COR-L47 (cell line): Measurements from ENCODE around the gene TSSC4.
A peak's percentile ranks its signal among the peaks of the same experiment; 100 is the strongest.

Experiments
- DNase-seq: peaks from one replicate; lab custom pipeline; 2025; lab: John Stamatoyannopoulos, UW

Gene TSSC4

DNA sequence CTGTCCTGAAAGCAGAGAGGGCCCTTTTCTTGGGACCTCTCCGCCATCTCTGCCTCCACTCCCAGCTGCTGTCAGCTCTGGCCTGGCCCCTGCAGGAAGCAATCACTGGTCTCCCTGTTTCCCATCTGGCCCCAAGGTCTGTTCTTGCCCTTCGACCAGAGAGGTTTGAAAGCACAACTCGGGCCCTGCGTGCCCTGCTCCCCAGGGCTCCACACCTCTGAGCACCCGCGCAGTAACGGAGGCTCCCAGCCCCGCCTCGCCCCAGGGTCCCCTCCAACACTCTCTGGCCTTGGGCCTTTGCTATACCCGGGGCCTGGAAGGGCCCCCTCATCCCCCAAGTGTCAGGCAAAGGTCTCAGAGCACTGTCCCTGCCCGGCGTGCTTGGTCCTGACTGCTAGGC is 31.2 kb upstream of the TSSC4 start:
- DNase-seq = no peak

DNA sequence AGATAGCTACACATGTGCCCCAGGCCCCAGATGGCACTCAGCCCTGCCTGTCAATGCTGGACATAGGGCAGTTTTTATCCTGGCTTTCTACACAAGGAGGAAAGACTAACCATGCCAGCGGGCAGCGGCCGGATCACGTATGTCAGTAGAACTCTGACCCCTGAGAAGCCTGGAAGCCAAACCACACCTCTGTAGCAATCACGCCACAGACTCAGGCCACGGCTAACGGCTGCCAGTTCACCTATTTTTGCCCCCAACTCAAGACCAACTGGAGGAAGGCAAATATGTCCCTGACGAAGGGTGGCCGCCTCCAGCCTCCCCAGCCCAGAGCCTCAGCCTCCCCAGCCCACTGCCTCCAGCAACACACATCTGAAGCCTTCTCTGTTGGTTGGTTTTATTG is 30.7 kb upstream of the TSSC4 start:
- no peak for DNase-seq

- DNase-seq = no peak
Observed at GRCh38 chr11:2374456-2375201, 25.9 kb upstream of the TSSC4 start.

DNA sequence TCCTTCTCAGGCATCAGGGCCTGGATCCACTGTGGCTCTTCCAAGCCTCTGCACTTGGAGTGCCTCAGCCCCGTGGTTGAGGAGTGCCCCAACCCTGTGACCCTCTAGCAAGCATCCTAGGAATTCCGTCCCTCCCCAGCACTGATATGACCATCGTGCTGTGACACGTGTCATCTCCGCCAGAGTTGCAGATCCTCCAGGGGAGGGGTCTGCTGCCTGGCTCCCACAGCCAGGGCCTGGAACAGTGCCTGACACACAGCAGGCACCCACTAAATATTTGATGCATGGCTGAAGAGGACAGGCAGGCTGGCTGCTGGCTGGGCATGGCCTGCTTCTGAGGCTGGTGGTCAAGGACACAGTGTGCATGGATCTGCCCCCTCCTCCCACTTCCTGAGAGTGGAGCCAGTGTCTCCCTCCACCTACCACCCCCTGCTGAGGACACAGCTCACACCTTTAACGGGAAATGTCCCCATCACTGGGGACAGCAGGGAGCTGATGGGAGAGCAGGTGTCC is 25.2 kb upstream of the TSSC4 start:
- DNase-seq = no peak

- no peak for DNase-seq
Observed at GRCh38 chr11:2375964-2376551, 24.5 kb upstream of the TSSC4 start.

DNA sequence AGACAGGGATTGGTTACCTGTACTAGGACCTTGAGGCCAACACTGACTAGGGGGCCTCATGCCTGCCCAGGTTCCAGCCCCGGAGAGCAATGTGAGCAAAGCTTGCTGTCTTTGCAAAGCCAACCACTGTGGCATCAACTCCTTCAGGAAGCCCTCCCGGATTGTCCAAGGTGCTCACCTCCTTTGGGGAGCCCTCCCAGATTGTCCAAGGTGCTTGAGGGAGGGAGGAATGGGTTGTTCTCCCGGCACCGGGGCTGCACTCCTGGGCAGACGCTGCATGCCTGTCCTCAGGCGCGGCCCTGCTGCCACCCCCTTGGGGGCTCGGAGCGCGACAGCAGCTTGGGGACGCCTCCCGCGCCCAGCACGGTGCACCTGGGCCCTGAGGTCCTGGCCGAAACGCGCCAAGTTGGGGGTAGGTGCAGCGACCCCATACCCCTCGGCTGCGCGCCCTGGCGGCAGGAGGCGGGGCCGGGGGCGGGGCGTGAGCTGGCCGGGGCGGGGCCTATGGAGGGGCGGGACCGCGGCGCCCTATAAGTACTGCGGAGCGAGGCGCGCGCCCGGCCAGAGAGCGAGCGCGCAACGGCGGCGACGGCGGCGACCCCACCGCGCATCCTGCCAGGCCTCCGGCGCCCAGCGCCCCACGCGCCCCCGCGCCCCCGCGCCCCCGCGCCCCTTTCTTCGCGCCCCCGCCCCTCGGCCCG is 23.6 kb upstream of the TSSC4 start, which contains the start of gene CD81:
Gene CD81 (plus strand): TSS at position 560 of the 701 bp plus-strand sequence. CDS start 240 bp downstream, outside the sequence.
- DNase-seq = peak; percentile 23

DNA sequence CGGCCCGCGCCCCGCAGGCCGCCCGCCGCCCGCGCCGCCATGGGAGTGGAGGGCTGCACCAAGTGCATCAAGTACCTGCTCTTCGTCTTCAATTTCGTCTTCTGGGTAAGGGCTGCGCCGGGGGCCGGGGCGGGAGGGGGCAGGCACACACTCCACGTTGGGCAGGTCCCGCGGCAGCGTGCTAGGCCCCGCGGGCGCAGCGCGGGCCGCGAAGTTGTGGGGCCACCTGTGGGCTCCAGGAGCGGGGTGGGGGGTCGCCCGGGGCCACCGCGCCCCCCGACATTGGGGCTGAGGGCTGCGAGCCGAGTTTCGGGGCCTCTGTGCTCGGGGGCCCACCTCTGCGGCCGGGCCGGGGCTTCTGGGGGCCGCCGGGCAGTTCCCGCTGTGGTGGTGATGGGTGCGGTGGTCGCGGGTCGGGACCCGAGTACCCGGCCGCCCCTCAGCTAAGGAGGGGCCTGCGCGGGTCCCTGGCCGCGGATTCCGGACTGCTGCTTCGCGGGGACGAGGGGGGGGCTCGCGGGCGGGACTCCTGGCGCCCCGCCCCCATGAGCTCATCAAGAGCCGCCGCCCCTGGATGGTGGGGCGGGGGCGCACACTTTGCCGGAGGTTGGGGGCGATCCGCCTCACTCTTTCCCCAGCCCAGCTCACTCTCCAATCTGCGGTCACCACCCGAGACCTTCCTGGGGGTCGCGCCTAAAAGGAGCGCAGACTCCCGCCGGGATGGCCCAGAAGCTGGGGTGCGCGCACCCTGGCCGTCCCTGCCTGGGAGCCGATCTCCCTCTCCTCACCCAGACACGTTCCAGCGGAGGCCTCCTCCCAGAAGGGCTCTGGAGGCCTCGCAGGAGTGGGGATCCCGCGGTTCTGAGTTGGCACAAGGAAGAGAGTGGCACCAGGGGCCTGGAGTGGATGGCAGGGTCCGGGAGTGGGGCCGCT is 22.8 kb upstream of the TSSC4 start:
- DNase-seq = peak; percentile 52

GRCh38 chr11:2378527-2379210 is 21.9 kb upstream of the TSSC4 start:
- no peak for DNase-seq

GRCh38 chr11:2379466-2380174 is 20.9 kb upstream of the TSSC4 start:
- DNase-seq = no peak

DNA sequence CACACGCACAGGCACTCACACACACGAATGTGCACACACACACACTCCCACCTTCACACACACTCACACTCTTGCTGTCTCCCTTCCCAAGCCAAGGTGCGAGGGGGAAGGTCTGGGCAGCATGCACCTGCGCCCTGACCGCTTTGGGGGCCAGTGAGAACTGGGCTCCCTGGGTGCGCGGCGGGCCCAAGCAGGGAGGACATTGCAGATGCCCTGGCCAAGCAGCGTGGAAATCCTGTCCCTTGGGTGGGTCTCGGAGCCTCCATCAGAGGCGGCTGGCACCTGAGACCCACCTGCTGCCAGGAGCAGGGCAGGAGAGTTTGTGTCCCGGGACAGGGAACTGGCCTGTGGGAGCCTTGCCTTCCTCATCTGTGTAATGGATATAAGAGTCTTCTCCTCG is 20.2 kb upstream of the TSSC4 start:
- no peak for DNase-seq

- DNase-seq = no peak
Observed at GRCh38 chr11:2380807-2381350, 19.7 kb upstream of the TSSC4 start.

DNA sequence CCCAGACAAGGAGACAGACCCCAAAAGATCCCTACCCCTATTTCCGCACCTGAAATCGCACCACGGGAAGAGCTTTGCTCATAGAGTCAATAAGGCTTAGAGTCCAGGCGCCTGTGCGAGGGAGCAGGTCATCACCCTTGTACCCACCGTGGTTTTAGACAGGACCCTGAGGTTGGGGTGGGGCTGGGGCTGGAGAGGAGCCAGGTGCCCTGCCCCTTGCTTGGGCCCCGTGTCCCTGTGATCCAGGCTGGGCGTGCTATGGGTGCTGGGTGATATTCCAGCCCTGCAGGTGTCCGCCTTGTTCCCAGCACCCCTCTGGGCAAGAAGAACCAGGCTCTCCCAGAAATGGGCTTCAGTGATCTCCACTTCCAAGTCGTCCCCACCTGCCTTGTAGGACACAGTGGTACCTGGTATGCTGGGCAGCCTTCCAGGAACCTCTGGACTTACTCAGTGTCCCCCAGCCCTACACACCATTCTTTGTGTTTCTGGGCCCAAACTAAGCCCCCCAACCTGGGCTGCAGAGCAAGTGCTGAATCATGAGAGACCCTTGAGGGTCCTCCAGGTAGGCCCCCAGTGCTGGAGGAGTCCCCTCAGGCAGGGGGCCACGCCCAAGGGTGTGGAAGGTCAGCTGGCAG is 18.9 kb upstream of the TSSC4 start:
- no peak for DNase-seq

- DNase-seq = no peak
Observed at GRCh38 chr11:2382129-2382517, 18.4 kb upstream of the TSSC4 start.

DNA sequence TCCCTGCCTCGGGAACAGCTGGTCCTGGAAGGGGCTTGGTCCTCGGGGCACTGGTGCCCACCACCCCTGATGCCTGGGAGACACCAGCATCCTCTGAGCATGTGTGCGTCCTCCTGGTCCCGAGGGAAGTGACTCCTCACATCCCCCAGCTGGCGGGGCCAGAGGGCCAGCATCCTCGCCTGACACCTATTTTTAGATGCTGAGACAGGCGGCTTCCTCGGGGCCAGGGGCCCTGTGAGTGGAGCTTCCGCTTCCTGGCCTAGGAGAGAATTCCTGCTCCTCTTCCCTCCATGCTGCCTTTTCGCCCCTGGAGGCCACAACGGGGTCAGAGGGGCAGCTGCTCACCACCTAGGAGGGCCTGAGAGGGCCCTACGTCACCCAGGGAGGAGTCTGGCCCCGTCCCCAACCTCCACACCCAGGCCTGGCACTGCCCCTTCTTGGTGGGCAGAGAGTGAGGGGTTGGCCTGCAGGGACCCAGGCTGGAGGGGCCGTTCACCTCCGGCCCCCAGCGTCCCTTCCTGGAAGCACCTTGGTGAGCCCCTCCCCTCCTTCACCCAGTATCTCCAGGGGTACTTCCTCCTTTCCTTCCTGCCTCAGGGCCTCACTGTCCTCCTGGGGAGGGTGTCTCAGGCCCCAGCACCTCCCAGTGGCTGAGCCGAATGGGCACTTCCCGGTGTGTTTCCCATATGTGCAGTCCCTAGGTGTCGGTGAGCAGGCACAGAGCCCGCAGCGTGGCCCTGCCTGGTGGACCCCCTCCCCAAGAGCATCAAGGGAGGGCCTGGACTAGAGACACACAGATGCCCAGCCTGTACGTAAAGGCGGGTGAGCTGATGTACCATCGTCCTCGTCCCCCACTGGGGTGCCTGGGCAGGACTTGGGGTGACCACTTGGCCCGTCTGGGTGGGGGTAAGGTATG is 17.4 kb upstream of the TSSC4 start:
- DNase-seq = no peak

- no peak for DNase-seq
Observed at GRCh38 chr11:2383852-2384804, 16.4 kb upstream of the TSSC4 start.

DNA sequence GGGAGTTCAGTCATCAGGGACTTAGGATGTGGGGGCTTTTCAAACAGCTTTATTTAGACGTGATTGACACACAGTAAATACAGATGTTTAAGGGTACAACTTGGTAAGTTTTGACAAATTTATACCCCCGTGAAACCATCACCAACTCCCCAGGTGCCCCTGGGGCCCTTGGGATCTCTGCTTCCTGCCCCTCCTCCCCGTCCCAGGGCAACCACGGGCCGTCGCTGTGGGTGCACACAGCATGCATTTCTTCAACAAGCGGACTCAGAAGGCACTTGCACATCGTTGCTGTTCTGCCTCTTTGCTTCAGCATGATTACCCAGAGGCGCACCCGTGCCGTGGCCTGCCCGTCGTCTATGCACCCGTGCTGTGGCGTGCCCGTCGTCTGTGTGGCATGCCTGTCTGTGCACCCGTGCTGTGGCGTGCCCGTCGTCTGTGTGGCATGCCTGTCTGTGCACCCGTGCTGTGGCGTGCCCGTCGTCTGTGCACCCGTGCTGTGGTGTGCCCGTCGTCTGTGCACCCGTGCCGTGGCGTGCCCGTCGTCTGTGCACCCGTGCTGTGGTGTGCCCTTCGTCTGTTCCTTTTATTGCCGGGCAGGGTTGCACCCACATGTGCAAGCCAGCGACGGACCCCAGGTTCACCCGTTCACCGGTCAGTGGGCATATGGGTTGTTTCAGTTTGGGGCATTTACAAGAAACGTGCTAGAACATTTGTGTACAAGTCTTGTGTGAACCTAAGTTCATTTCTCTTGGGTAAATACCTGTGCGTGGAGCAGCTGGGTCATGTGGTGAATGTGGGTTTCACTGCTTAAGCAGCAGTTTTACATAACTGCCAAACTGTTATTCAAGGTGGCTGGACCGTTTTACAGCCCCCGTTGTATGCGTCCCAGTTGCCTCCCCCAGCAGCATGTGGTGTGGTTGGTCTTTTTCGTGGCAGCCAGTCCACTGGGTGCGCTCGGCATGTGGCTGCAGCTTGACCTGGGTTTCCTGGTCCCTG is 15.1 kb upstream of the TSSC4 start:
- DNase-seq = no peak
